K562 (cell line): ENCODE results near the gene ASXL2. TPM values are rescaled to one million over a fixed set of nuclear protein-coding genes. Genes with fewer than 3 reads are reported as not detected.
A peak's percentile ranks its signal among the peaks of the same experiment; 100 is the strongest.

Experiments used
- ARHGAP35 ChIP-seq: fragments of 450-650 bp; IDR thresholded peaks from 2 replicates; pipeline ENCODE4 v1.6.1; 2018; ENCODE audit not compliant: partially characterized antibody
- CHD1 ChIP-seq: fragments of 200-600 bp; sonication (generic); IDR thresholded peaks from one replicate; pipeline ENCODE4 v1.6.1; 2012; ENCODE audit warnings: mild to moderate bottlenecking, moderate library complexity, low read length, inconsistent platforms
- DMBX1 ChIP-seq: fragments of 250-450 bp; sonication (Bioruptor Pico); IDR thresholded peaks from 2 replicates; pipeline ENCODE4 v1.8.0; 2022; ENCODE audit warnings: inconsistent platforms, mild to moderate bottlenecking, moderate library complexity, borderline replicate concordance
- FOXK2 ChIP-seq, 2 experiments: fragments of 450-650 bp; IDR thresholded peaks in 1 of 2; conservative IDR thresholded peaks in 1 of 2; 2 replicates each; pipeline ENCODE4 v1.6.1; 2016; ENCODE audit warnings: low read depth in 2 of 2, mild to moderate bottlenecking in 1 of 2
- GTF2F1 ChIP-seq: IDR thresholded peaks from 2 replicates; pipeline ENCODE4 v1.6.1; 2011; ENCODE audit warnings: low read depth, low read length, improper control_type of control experiment
- LCOR ChIP-seq: sonication (generic); formaldehyde crosslinking; IDR thresholded peaks from 2 replicates; pipeline ENCODE4 v1.8.0; 2022; ENCODE audit warnings: mild to moderate bottlenecking, missing genetic modification reagents
- MCM5 ChIP-seq: fragments of 450-650 bp; IDR thresholded peaks from 2 replicates; pipeline ENCODE4 v1.6.1; 2016; ENCODE audit warnings: low read depth
- POLR2A ChIP-seq: fragments of 450-650 bp; conservative IDR thresholded peaks from 2 replicates; pipeline ENCODE4 v1.6.1; 2016
- RBM34 ChIP-seq: fragments of 200-400 bp; formaldehyde crosslinking; IDR thresholded peaks from 2 replicates; pipeline ENCODE4 v1.6.1; 2018; ENCODE audit warnings: low read length, borderline replicate concordance; ENCODE audit not compliant: insufficient read depth
- RFX1 ChIP-seq: fragments of 450-650 bp; IDR thresholded peaks from 2 replicates; pipeline ENCODE4 v1.6.1; 2016; ENCODE audit warnings: mild to moderate bottlenecking, moderate library complexity
- SNIP1 ChIP-seq: fragments of 450-650 bp; IDR thresholded peaks from 2 replicates; pipeline ENCODE4 v1.7.1; 2017; ENCODE audit warnings: low read depth, mild to moderate bottlenecking
- TAF15 ChIP-seq: fragments of 200-400 bp; formaldehyde crosslinking; IDR thresholded peaks from 2 replicates; pipeline ENCODE4 v1.6.1; 2017; ENCODE audit warnings: mild to moderate bottlenecking, low read depth, low read length, moderate library complexity
- ZNF12 ChIP-seq: sonication (generic); formaldehyde crosslinking; IDR thresholded peaks from 2 replicates; pipeline ENCODE4 v1.4.0; 2020; ENCODE audit warnings: mild to moderate bottlenecking, missing genetic modification reagents
- polyA plus RNA-seq, 8 experiments: library from polyadenylated mRNA; depleted of rRNA in 4 of 8; stranded (reverse) in 5 of 8; unstranded in 3 of 8; fragments of >200 nt; fragmentation: Nextera tagmentation in 2 of 8; fragmentation: Illumina TruSeq in 1 of 8; extraction: Ambion mirVana in 2 of 8; extraction: Trizol in 1 of 8; gene quantifications; 2 replicates each; pipeline versions ENCODE4 v1.2.1 to v1.2.3, GENCODE V29; 2011 to 2014; ENCODE audit warnings: inconsistent platforms in 1 of 8, missing spikeins in 1 of 8
- total RNA-seq, 7 experiments: library from RNA; depleted of rRNA in 6 of 7; stranded (reverse); fragments of >200 nt in 6 of 7; fragmentation: Illumina TruSeq in 2 of 7; extraction: Trizol in 2 of 7; gene quantifications; 2 replicates each; pipeline versions ENCODE4 v1.2.1 to v1.2.3, GENCODE V29; 2011 to 2021; ENCODE audit warnings: low replicate concordance in 1 of 7
- TF ChIP-seq, protein P1 (sequence below): fragments of 450-650 bp; formaldehyde crosslinking; IDR thresholded peaks from 2 replicates; pipeline ENCODE4 v1.4.0; 2020; ENCODE audit warnings: mild to moderate bottlenecking, moderate library complexity
- TF ChIP-seq, protein P2 (sequence below): fragments of 450-650 bp; IDR thresholded peaks from 2 replicates; pipeline ENCODE4 v1.6.1; 2016
- TF ChIP-seq, protein P3 (sequence below): IDR thresholded peaks from 3 replicates; pipeline ENCODE4 v1.6.1; 2011; ENCODE audit warnings: borderline replicate concordance, mild to moderate bottlenecking; ENCODE audit not compliant: insufficient read length, insufficient read depth
- TF ChIP-seq, protein P4 (sequence below), 3 experiments: fragments of 200-800 bp in 1 of 3; sonication (Bioruptor generic) in 1 of 3; sonication (generic) in 1 of 3; formaldehyde crosslinking in 1 of 3; IDR thresholded peaks; 2 replicates each; pipeline versions ENCODE4 v1.6.1 to v1.8.0; 2016 to 2022; ENCODE audit warnings: mild to moderate bottlenecking in 2 of 3, missing compliant biosample characterization in 2 of 3, missing genetic modification characterization in 2 of 3, missing genetic modification reagents in 1 of 3

The ASXL2 gene
- total and polyA plus RNA-seq, 9 of the 15 experiments (the other 6 are each of a cell fraction or from before 2014, with no cell fraction given) = 2.2 to 25.9 (median 9.0) TPM

DNA sequence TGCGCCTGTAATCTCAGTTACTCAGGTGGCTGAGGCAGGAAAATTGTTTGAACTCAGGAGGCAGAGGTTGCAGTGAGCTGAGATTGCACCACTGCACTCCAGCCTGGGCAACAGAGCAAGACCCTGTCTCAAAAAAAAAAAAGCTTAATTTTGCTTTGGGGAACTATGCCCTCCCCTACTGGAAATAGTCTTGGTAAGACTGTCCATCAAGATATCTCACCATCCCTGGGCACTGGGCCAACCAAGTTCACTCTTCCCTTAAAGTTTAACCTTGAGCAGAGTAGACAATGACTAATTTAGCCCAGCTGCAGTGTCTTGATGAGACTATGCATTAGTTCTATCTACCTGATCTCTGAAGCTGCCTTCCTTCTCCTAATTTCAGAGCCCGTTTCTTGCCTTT, 44.7 kb downstream of the ASXL2 start (continued):
- TF ChIP-seq ARHGAP35 (no peak), GTF2F1 (no peak), TAF15 (no peak), POLR2A (no peak), SNIP1 (no peak), FOXK2 (conservative IDR thresholded peaks at IDR 0.05 in 1 of 2, IDR thresholded peaks at IDR 0.05 in 1 of 2; ENCODE audit: low read depth in 2 of 2) (no peak), RFX1 (no peak), RBM34 (no peak), DMBX1 (CRISPR knock-in tag) (no peak), ZNF12 (CRISPR knock-in tag) (no peak), CHD1 (no peak), MCM5 (no peak), LCOR (peak; percentile 19; the same call in 1 of the 2 replicates)
- TF ChIP-seq, protein P1, sequence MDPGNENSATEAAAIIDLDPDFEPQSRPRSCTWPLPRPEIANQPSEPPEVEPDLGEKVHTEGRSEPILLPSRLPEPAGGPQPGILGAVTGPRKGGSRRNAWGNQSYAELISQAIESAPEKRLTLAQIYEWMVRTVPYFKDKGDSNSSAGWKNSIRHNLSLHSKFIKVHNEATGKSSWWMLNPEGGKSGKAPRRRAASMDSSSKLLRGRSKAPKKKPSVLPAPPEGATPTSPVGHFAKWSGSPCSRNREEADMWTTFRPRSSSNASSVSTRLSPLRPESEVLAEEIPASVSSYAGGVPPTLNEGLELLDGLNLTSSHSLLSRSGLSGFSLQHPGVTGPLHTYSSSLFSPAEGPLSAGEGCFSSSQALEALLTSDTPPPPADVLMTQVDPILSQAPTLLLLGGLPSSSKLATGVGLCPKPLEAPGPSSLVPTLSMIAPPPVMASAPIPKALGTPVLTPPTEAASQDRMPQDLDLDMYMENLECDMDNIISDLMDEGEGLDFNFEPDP (CRISPR knock-in tag) = no peak
- TF ChIP-seq, protein P2, sequence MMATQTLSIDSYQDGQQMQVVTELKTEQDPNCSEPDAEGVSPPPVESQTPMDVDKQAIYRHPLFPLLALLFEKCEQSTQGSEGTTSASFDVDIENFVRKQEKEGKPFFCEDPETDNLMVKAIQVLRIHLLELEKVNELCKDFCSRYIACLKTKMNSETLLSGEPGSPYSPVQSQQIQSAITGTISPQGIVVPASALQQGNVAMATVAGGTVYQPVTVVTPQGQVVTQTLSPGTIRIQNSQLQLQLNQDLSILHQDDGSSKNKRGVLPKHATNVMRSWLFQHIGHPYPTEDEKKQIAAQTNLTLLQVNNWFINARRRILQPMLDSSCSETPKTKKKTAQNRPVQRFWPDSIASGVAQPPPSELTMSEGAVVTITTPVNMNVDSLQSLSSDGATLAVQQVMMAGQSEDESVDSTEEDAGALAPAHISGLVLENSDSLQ = peak; percentile 93
- TF ChIP-seq, protein P3, sequence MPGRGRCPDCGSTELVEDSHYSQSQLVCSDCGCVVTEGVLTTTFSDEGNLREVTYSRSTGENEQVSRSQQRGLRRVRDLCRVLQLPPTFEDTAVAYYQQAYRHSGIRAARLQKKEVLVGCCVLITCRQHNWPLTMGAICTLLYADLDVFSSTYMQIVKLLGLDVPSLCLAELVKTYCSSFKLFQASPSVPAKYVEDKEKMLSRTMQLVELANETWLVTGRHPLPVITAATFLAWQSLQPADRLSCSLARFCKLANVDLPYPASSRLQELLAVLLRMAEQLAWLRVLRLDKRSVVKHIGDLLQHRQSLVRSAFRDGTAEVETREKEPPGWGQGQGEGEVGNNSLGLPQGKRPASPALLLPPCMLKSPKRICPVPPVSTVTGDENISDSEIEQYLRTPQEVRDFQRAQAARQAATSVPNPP = no peak
- TF ChIP-seq, protein P4, sequence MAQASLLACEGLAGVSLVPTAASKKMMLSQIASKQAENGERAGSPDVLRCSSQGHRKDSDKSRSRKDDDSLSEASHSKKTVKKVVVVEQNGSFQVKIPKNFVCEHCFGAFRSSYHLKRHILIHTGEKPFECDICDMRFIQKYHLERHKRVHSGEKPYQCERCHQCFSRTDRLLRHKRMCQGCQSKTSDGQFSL (CRISPR knock-in tag; IDR thresholded peaks at IDR 0.05) = no peak
- TF ChIP-seq, protein P4 (tag; IDR thresholded peaks at IDR 0.05) = no peak
